HepG2 (cell line): ENCODE results near the gene APOA1. TPM values are rescaled to one million over a fixed set of nuclear protein-coding genes. Genes with fewer than 3 reads are reported as not detected.

Source experiments
- ATAD3A ChIP-seq: sonication (generic); formaldehyde crosslinking; IDR thresholded peaks from 2 replicates; pipeline ENCODE4 v1.4.0; 2020; ENCODE audit warnings: missing genetic modification reagents
- CCDC6 ChIP-seq: sonication (generic); formaldehyde crosslinking; IDR thresholded peaks from 2 replicates; pipeline ENCODE4 v1.8.1; 2022; ENCODE audit warnings: mild to moderate bottlenecking, missing genetic modification reagents, moderate library complexity
- HOXA7 ChIP-seq: sonication (generic); formaldehyde crosslinking; IDR thresholded peaks from 2 replicates; pipeline ENCODE4 v1.8.1; 2022; ENCODE audit warnings: mild to moderate bottlenecking, missing genetic modification reagents, moderate library complexity
- SMAD1 ChIP-seq: sonication (generic); formaldehyde crosslinking; IDR thresholded peaks from 2 replicates; pipeline ENCODE4 v1.4.0; 2020; ENCODE audit warnings: missing genetic modification reagents, low read depth, mild to moderate bottlenecking, borderline replicate concordance
- ZBTB21 ChIP-seq: sonication (generic); formaldehyde crosslinking; IDR thresholded peaks from 2 replicates; pipeline ENCODE4 v1.4.0; 2020; ENCODE audit warnings: missing genetic modification reagents
- ZFP41 ChIP-seq: sonication (generic); formaldehyde crosslinking; IDR thresholded peaks from 2 replicates; pipeline ENCODE4 v1.4.0; 2020; ENCODE audit warnings: mild to moderate bottlenecking, missing genetic modification reagents, borderline replicate concordance
- ZNF331 ChIP-seq: sonication (generic); formaldehyde crosslinking; IDR thresholded peaks from 2 replicates; pipeline ENCODE4 v1.4.0; 2020; ENCODE audit warnings: missing genetic modification reagents
- ZNF333 ChIP-seq: sonication (generic); formaldehyde crosslinking; IDR thresholded peaks from 2 replicates; pipeline ENCODE4 v1.4.0; 2020; ENCODE audit warnings: mild to moderate bottlenecking, missing genetic modification reagents, borderline replicate concordance
- ZNF335 ChIP-seq: sonication (generic); formaldehyde crosslinking; IDR thresholded peaks from 2 replicates; pipeline ENCODE4 v1.4.0; 2020; ENCODE audit warnings: missing genetic modification reagents
- ZNF557 ChIP-seq: sonication (generic); formaldehyde crosslinking; IDR thresholded peaks from 2 replicates; pipeline ENCODE4 v1.4.0; 2020; ENCODE audit warnings: missing genetic modification reagents
- ZNF569 ChIP-seq: sonication (generic); formaldehyde crosslinking; IDR thresholded peaks from 2 replicates; pipeline ENCODE4 v1.5.0; 2020; ENCODE audit warnings: mild to moderate bottlenecking, missing genetic modification reagents, moderate library complexity, borderline replicate concordance
- ZNF724P ChIP-seq: sonication (generic); formaldehyde crosslinking; IDR thresholded peaks from 2 replicates; pipeline ENCODE4 v1.8.0; 2022; ENCODE audit warnings: missing genetic modification reagents, borderline replicate concordance
- ZNF780A ChIP-seq: sonication (generic); formaldehyde crosslinking; IDR thresholded peaks from 2 replicates; pipeline ENCODE4 v1.8.0; 2022; ENCODE audit warnings: mild to moderate bottlenecking, missing genetic modification reagents, moderate library complexity
- polyA plus RNA-seq, 8 experiments: library from polyadenylated mRNA; depleted of rRNA in 3 of 8; stranded (reverse) in 7 of 8; unstranded in 1 of 8; fragments of >200 nt; fragmentation: Illumina TruSeq in 4 of 8; extraction: Trizol in 4 of 8; gene quantifications; 2 replicates each; pipeline versions ENCODE4 v1.2.1 to v1.2.3, GENCODE V29; 2011 to 2016; ENCODE audit warnings: low read depth in 4 of 8, missing spikeins in 1 of 8, mixed read lengths in 1 of 8; ENCODE audit not compliant: insufficient read depth in 1 of 8
- total RNA-seq, 5 experiments: library from RNA; depleted of rRNA; stranded (reverse); fragments of >200 nt; fragmentation: Illumina TruSeq; extraction: Trizol; gene quantifications; 2 replicates each; pipeline ENCODE4 v1.2.3, GENCODE V29; 2016; ENCODE audit warnings: low read depth in 1 of 5
- TF ChIP-seq, protein P1 (sequence below): sonication (generic); formaldehyde crosslinking; conservative IDR thresholded peaks from 2 replicates; pipeline ENCODE4 v1.4.0; 2020; ENCODE audit warnings: missing genetic modification reagents
- TF ChIP-seq, protein P2 (sequence below): sonication (generic); formaldehyde crosslinking; IDR thresholded peaks from 2 replicates; pipeline ENCODE4 v1.5.1; 2020; ENCODE audit warnings: missing genetic modification reagents, mild to moderate bottlenecking, borderline replicate concordance
- TF ChIP-seq, protein P3 (sequence below): sonication (generic); formaldehyde crosslinking; conservative IDR thresholded peaks from 2 replicates; pipeline ENCODE4 v1.4.0; 2020; ENCODE audit warnings: missing genetic modification reagents
- TF ChIP-seq, protein P4 (sequence below): sonication (generic); formaldehyde crosslinking; IDR thresholded peaks from 2 replicates; pipeline ENCODE4 v1.8.0; 2022; ENCODE audit warnings: low read depth, missing genetic modification reagents
- TF ChIP-seq, protein P5 (sequence below): sonication (generic); formaldehyde crosslinking; conservative IDR thresholded peaks from 2 replicates; pipeline ENCODE4 v1.4.0; 2020; ENCODE audit warnings: missing genetic modification reagents

APOA1 gene
- total and polyA plus RNA-seq, 2 of the 13 experiments (the other 11 are each of a cell fraction or from before 2014, with no cell fraction given): 1,973 to 5,485 TPM

DNA sequence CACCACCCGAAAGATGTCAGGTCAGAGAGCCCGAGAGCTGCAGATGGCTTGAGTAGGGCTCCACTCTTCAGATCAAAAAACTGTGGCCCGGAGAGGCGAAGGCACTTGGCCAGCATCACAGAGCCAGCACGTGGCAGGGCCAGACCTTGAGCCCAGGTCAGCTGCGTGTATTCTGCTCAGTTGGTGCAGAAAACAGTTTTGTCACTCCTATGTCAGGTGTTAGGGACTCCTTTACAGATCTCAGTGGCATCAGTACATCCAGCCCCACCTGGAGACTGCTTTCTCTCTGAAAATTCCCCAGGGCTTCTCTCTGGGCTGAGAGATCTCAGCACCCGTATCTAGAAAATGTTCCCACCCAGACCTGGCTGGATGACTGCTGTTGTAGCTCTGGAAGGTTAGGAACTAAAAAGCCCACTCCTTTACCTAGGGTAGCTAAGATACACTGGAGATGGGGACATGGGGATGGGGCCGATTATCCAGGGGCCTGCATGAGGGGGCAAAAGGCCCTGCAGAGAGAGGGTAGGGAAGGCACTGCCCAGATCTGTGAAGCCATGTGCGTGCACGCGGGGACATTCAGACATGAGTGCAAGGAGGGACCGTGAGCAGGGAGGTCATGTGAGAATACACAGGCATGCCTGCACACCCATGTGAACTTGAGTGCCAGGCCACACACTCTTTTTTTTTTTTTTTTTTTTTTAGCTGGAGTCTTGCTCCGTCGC lies 3.4 kb downstream of the APOA1 start (continued):
- TF ChIP-seq, protein P1, sequence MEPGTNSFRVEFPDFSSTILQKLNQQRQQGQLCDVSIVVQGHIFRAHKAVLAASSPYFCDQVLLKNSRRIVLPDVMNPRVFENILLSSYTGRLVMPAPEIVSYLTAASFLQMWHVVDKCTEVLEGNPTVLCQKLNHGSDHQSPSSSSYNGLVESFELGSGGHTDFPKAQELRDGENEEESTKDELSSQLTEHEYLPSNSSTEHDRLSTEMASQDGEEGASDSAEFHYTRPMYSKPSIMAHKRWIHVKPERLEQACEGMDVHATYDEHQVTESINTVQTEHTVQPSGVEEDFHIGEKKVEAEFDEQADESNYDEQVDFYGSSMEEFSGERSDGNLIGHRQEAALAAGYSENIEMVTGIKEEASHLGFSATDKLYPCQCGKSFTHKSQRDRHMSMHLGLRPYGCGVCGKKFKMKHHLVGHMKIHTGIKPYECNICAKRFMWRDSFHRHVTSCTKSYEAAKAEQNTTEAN (CRISPR knock-in tag): 0 out of 2 replicates have a peak, but pooled peaks have one; percentile 46
- TF ChIP-seq, protein P2, sequence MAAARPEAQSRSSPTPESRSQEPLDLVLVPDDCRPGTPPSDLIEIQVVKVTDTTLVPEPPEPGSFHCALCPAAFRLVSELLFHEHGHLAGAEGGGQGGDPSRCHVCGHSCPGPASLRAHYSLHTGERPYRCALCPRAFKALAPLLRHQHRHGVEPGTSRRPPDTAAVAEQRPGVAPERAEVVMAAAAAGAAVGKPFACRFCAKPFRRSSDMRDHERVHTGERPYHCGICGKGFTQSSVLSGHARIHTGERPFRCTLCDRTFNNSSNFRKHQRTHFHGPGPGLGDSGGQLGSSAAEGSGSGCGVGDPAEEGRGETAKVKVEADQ (CRISPR knock-in tag): peak; percentile 57
- TF ChIP-seq, protein P3, sequence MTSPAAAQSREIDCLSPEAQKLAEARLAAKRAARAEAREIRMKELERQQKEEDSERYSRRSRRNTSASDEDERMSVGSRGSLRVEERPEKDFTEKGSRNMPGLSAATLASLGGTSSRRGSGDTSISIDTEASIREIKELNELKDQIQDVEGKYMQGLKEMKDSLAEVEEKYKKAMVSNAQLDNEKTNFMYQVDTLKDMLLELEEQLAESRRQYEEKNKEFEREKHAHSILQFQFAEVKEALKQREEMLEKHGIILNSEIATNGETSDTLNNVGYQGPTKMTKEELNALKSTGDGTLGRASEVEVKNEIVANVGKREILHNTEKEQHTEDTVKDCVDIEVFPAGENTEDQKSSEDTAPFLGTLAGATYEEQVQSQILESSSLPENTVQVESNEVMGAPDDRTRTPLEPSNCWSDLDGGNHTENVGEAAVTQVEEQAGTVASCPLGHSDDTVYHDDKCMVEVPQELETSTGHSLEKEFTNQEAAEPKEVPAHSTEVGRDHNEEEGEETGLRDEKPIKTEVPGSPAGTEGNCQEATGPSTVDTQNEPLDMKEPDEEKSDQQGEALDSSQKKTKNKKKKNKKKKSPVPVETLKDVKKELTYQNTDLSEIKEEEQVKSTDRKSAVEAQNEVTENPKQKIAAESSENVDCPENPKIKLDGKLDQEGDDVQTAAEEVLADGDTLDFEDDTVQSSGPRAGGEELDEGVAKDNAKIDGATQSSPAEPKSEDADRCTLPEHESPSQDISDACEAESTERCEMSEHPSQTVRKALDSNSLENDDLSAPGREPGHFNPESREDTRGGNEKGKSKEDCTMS (CRISPR knock-in tag): no peak
- TF ChIP-seq, protein P4, sequence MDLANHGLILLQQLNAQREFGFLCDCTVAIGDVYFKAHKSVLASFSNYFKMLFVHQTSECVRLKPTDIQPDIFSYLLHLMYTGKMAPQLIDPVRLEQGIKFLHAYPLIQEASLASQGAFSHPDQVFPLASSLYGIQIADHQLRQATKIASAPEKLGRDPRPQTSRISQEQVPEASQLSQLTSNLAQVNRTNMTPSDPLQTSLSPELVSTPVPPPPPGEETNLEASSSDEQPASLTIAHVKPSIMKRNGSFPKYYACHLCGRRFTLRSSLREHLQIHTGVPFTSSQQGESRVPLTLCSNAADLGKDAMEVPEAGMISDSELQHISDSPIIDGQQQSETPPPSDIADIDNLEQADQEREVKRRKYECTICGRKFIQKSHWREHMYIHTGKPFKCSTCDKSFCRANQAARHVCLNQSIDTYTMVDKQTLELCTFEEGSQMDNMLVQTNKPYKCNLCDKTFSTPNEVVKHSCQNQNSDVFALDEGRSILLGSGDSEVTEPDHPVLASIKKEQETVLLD (CRISPR knock-in tag): peak; percentile 43; the same call in 1 of the 2 replicates
- TF ChIP-seq CCDC6 (CRISPR knock-in tag): peak; percentile 64; the same call in 1 of the 2 replicates
- no peak for TF ChIP-seq ZNF569 (CRISPR knock-in tag)
- peak; percentile 19; the same call in 1 of the 2 replicates for TF ChIP-seq ZFP41 (CRISPR knock-in tag)
- TF ChIP-seq ZNF335: no peak
- TF ChIP-seq ZNF331 (CRISPR knock-in tag): peak; percentile 76
- TF ChIP-seq ATAD3A (CRISPR knock-in tag): no peak
- peak; percentile 51; the same call in 1 of the 2 replicates for TF ChIP-seq ZBTB21 (CRISPR knock-in tag)
- TF ChIP-seq ZNF724P (CRISPR knock-in tag): peak; percentile 63; the same call in 1 of the 2 replicates
- TF ChIP-seq ZNF780A: no peak
- no peak for TF ChIP-seq ZNF333
- TF ChIP-seq ZNF557 (CRISPR knock-in tag): no peak
- no peak for TF ChIP-seq SMAD1
- TF ChIP-seq, protein P5, sequence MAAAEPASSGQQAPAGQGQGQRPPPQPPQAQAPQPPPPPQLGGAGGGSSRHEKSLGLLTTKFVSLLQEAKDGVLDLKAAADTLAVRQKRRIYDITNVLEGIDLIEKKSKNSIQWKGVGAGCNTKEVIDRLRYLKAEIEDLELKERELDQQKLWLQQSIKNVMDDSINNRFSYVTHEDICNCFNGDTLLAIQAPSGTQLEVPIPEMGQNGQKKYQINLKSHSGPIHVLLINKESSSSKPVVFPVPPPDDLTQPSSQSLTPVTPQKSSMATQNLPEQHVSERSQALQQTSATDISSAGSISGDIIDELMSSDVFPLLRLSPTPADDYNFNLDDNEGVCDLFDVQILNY (CRISPR knock-in tag): 0 out of 2 replicates have a peak, but pooled peaks have one; percentile 21
- TF ChIP-seq HOXA7 (CRISPR knock-in tag): 0 out of 2 replicates have a peak, but pooled peaks have one; percentile 33
